Neural progenitor cell (in vitro differentiated cells): ENCODE results near the gene RAB20. TPM values are rescaled to one million over a fixed set of nuclear protein-coding genes. Genes with fewer than 3 reads are reported as not detected.

Source experiments
- DNase-seq: peaks from one replicate; pipeline ENCODE4 v3.0.0-alpha.2; 2016; ENCODE audit warnings: low spot score
- H2AFZ ChIP-seq: fragments of 200-600 bp; sonication (generic); replicated peaks from 2 replicates; pipeline ENCODE4 v1.6.1; 2016; ENCODE audit warnings: antibody characterized with exemption
- H3F3A ChIP-seq: fragments of 200-600 bp; sonication (generic); 2 replicates; pipeline ENCODE4 v1.6.1; 2016; ENCODE audit warnings: antibody characterized with exemption, low read depth
- H3K27ac ChIP-seq: fragments of 200-600 bp; sonication (generic); 2 replicates; pipeline ENCODE4 v1.5.1; 2016; ENCODE audit warnings: mild to moderate bottlenecking
- H3K27me3 ChIP-seq: fragments of 200-600 bp; sonication (generic); 2 replicates; pipeline ENCODE4 v1.6.1; 2016; ENCODE audit warnings: mild to moderate bottlenecking, moderate library complexity
- H3K36me3 ChIP-seq: fragments of 200-600 bp; sonication (generic); 2 replicates; pipeline ENCODE4 v1.5.1; 2016
- H3K4me1 ChIP-seq: fragments of 200-600 bp; sonication (generic); 2 replicates; pipeline ENCODE4 v1.6.1; 2016; ENCODE audit warnings: mixed run types
- H3K4me2 ChIP-seq: fragments of 200-600 bp; sonication (generic); 2 replicates; pipeline ENCODE4 v1.6.1; 2016
- H3K4me3 ChIP-seq: fragments of 200-600 bp; sonication (generic); 2 replicates; pipeline ENCODE4 v1.5.1; 2016
- H3K79me2 ChIP-seq: fragments of 200-600 bp; sonication (generic); 2 replicates; pipeline ENCODE4 v1.6.1; 2016; ENCODE audit warnings: low read depth
- H3K9ac ChIP-seq: fragments of 200-600 bp; sonication (generic); 2 replicates; pipeline ENCODE4 v1.6.1; 2016
- H3K9me3 ChIP-seq: fragments of 200-600 bp; sonication (generic); 2 replicates; pipeline ENCODE4 v1.5.1; 2016; ENCODE audit warnings: low read depth
- H4K20me1 ChIP-seq: fragments of 200-600 bp; sonication (generic); 2 replicates; pipeline ENCODE4 v1.6.1; 2016; ENCODE audit warnings: low read depth
- H3K27ac Mint-ChIP-seq: 3 replicates; pipeline ENCODE4 v1.8.0; 2021; ENCODE audit warnings: mixed read lengths
- H3K27me3 Mint-ChIP-seq: 2 replicates; pipeline ENCODE4 v1.8.0; 2022; ENCODE audit warnings: low read depth, mild to moderate bottlenecking, inconsistent platforms, moderate library complexity, mixed read lengths; ENCODE audit not compliant: insufficient read depth
- H3K36me3 Mint-ChIP-seq: 3 replicates; pipeline ENCODE4 v1.8.0; 2021; ENCODE audit warnings: mixed read lengths
- H3K4me1 Mint-ChIP-seq: 3 replicates; pipeline ENCODE4 v1.8.0; 2021; ENCODE audit warnings: mixed read lengths
- H3K4me3 Mint-ChIP-seq: 3 replicates; pipeline ENCODE4 v1.8.0; 2021; ENCODE audit warnings: mild to moderate bottlenecking, moderate library complexity, mixed read lengths
- H3K9me3 Mint-ChIP-seq: 3 replicates; pipeline ENCODE4 v1.8.0; 2020; ENCODE audit warnings: mixed read lengths
- EZH2 ChIP-seq: fragments of 200-600 bp; sonication (generic); IDR thresholded peaks from 2 replicates; pipeline ENCODE4 v1.6.1; 2017; ENCODE audit warnings: antibody characterized with exemption, mild to moderate bottlenecking, moderate library complexity
- EZH2phosphoT487 ChIP-seq: fragments of 200-600 bp; sonication (generic); IDR thresholded peaks from 2 replicates; pipeline ENCODE4 v1.6.1; 2017; ENCODE audit warnings: antibody characterized with exemption
- total RNA-seq: library from RNA; depleted of rRNA; stranded (reverse); fragments of >200 nt; gene quantifications from 2 replicates; pipeline ENCODE4 v1.2.3, GENCODE V29; 2015; ENCODE audit warnings: low replicate concordance
- TF ChIP-seq, protein P1 (sequence below): fragments of 200-600 bp; sonication (generic); IDR thresholded peaks from 2 replicates; pipeline ENCODE4 v1.5.1; 2017; ENCODE audit warnings: antibody characterized with exemption, mild to moderate bottlenecking

RAB20 gene
- total RNA-seq, 1 donor from 2014 or later: 0.58 TPM

DNA sequence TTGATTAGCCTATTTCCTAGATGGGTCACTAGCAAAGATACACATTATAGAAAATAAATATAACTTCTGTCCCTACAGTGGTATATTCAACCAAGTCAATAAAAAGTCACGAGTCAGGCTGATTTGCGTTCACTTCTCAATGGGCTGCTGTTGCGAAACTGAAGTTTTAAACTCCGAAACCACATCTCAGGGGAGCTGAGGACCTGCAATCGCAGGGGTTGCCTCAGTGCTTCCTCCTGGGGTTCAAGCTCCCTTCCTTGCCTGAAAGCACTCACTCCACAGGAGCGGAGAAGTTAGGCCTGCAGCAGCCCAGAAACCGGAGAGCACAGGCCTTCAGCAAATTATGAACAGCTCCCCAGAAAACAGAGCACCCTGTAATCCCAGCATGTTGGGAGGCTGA is 39.6 kb downstream of the RAB20 start:
- Mint-ChIP-seq H3K4me1 (peaks cover 3% of the 10 kb centered on the region), H3K27ac (no peak overlapping the region), H3K9me3 (peaks cover 3% of the 10 kb centered on the region), H3K27me3 (peaks cover 4% of the 10 kb centered on the region), H3K36me3 (no peaks in the 10 kb centered on the region), H3K4me3 (no peak overlapping the region)
- no peaks in the 10 kb centered on the region for H4K20me1 ChIP-seq
- no peaks in the 10 kb centered on the region for H3K79me2 ChIP-seq
- no peak overlapping the region for H3K27ac ChIP-seq
- H3K36me3 ChIP-seq: no peaks in the 10 kb centered on the region
- no peak overlapping the region for H3K4me2 ChIP-seq
- H3K9ac ChIP-seq: no peak overlapping the region
- no peaks in the 10 kb centered on the region for H3K4me1 ChIP-seq
- no peak overlapping the region for H3K4me3 ChIP-seq
- no peaks in the 10 kb centered on the region for H3K27me3 ChIP-seq
- DNase-seq: no peak
- no peaks in the 10 kb centered on the region for H3F3A ChIP-seq
- no peaks in the 10 kb centered on the region for H3K9me3 ChIP-seq
- TF ChIP-seq, protein P1, sequence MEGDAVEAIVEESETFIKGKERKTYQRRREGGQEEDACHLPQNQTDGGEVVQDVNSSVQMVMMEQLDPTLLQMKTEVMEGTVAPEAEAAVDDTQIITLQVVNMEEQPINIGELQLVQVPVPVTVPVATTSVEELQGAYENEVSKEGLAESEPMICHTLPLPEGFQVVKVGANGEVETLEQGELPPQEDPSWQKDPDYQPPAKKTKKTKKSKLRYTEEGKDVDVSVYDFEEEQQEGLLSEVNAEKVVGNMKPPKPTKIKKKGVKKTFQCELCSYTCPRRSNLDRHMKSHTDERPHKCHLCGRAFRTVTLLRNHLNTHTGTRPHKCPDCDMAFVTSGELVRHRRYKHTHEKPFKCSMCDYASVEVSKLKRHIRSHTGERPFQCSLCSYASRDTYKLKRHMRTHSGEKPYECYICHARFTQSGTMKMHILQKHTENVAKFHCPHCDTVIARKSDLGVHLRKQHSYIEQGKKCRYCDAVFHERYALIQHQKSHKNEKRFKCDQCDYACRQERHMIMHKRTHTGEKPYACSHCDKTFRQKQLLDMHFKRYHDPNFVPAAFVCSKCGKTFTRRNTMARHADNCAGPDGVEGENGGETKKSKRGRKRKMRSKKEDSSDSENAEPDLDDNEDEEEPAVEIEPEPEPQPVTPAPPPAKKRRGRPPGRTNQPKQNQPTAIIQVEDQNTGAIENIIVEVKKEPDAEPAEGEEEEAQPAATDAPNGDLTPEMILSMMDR: no peak
- TF ChIP-seq EZH2phosphoT487 (no peak), EZH2 (no peak)
- H2AFZ ChIP-seq: no peak overlapping the region

- no peak overlapping the region for H3K27ac ChIP-seq
- no peaks in the 10 kb centered on the region for H3K36me3 ChIP-seq
- H2AFZ ChIP-seq: no peak overlapping the region
- H4K20me1 ChIP-seq: no peaks in the 10 kb centered on the region
- no peaks in the 10 kb centered on the region for H3K79me2 ChIP-seq
- H3K27ac Mint-ChIP-seq: no peak overlapping the region
- TF ChIP-seq EZH2 (no peak), EZH2phosphoT487 (no peak)
- TF ChIP-seq, protein P1: no peak
- no peak overlapping the region for H3K4me3 ChIP-seq
- H3K9me3 ChIP-seq: no peaks in the 10 kb centered on the region
- no peak overlapping the region for H3K9ac ChIP-seq
- DNase-seq: no peak
- no peaks in the 10 kb centered on the region for H3K4me1 ChIP-seq
- H3F3A ChIP-seq: no peaks in the 10 kb centered on the region
- no peak overlapping the region for H3K4me2 ChIP-seq
- no peak overlapping the region for H3K4me3 Mint-ChIP-seq
- H3K4me1 Mint-ChIP-seq: peaks cover 3% of the 10 kb centered on the region
- peaks cover 2% of the 10 kb centered on the region for H3K27me3 Mint-ChIP-seq
- H3K9me3 Mint-ChIP-seq: peaks cover 3% of the 10 kb centered on the region
- H3K27me3 ChIP-seq: no peaks in the 10 kb centered on the region
- no peaks in the 10 kb centered on the region for H3K36me3 Mint-ChIP-seq
These were observed 40.2 kb downstream of the RAB20 start for GRCh38 chr13:110521296-110521680.

DNA sequence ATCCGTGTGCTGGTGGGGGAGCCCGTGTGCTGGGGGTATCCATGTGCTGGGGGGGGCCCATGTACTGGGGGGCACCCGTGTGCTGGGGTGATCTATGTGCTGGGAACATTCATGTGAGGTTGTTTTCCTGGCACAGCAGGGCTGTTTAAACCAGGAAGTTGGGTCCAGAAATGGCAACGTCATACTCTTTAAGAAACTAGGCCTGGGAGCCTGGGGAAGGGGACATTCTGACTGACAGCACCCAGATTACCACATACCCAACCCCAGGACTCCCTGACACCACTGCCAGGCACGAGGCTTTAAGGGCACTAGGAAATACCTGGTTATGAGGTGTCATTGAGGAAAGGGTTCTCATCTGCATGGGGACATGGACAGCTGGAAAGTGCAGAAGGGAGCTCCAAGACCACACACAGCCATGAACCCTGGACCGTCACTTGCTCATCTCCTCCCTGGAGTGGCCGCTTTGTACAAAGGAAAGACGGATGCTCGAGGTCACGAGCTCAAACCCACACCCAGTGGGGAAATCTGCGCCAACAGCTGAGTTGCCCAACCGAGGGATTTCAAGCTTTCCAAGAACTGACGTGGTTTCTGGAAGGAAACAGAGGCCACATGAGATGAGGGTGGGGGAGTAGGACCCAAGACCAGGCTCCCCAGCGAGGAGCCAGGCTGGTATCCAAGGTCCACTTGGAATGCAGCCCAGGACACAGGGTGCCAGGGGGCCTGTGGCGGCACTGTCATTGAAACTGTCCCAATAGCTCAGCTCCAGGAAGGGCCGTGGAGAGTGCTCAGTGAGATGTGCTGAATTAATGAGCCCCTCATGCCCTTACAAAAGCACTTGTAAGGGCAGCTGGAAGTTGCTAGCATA is 40.9 kb downstream of the RAB20 start:
- H3F3A ChIP-seq: no peaks in the 10 kb centered on the region
- no peaks in the 10 kb centered on the region for H3K27me3 ChIP-seq
- no peaks in the 10 kb centered on the region for H3K9me3 ChIP-seq
- H3K4me1 ChIP-seq: no peaks in the 10 kb centered on the region
- no peaks in the 10 kb centered on the region for H3K36me3 Mint-ChIP-seq
- H3K9me3 Mint-ChIP-seq: peaks cover 6% of the 10 kb centered on the region
- no peak for DNase-seq
- H2AFZ ChIP-seq: no peak overlapping the region
- peaks cover 3% of the 10 kb centered on the region for H3K4me1 Mint-ChIP-seq
- H3K27ac Mint-ChIP-seq: peak overlapping the region; percentile 33
- H3K36me3 ChIP-seq: no peaks in the 10 kb centered on the region
- H3K79me2 ChIP-seq: no peaks in the 10 kb centered on the region
- H3K9ac ChIP-seq: no peak overlapping the region
- H3K27ac ChIP-seq: no peak overlapping the region
- no peak overlapping the region for H3K4me3 Mint-ChIP-seq
- no peak overlapping the region for H3K4me3 ChIP-seq
- TF ChIP-seq EZH2phosphoT487 (no peak), EZH2 (no peak)
- TF ChIP-seq, protein P1: no peak
- H3K27me3 Mint-ChIP-seq: peaks cover 2% of the 10 kb centered on the region
- H4K20me1 ChIP-seq: no peaks in the 10 kb centered on the region
- H3K4me2 ChIP-seq: no peak overlapping the region
